ENCODE results near the gene AZGP1.
"Not testable (repeated sequence)": the region's sequence is repeated elsewhere in the genome, so short reads cannot be mapped to it uniquely, and the experiment has no call there.

AZGP1 gene

GRCh38 chr7:99975782-99976521 is at the start of gene AZGP1:
Gene AZGP1 (minus strand): TSS chr7:99976031. CDS start chr7:99976020, 11 bp downstream.
- no peak for DNase-seq (ENCODE audit: low read depth)
- no peak within 1 kb of the TSS for H3K4me3 ChIP-seq (ENCODE audit: low read depth, low read length)

GRCh38 chr7:100024020-100024619 is 48.3 kb upstream of the AZGP1 start:
- H3K4me3 ChIP-seq (ENCODE audit: low read depth, low read length): no peak overlapping the region

DNA sequence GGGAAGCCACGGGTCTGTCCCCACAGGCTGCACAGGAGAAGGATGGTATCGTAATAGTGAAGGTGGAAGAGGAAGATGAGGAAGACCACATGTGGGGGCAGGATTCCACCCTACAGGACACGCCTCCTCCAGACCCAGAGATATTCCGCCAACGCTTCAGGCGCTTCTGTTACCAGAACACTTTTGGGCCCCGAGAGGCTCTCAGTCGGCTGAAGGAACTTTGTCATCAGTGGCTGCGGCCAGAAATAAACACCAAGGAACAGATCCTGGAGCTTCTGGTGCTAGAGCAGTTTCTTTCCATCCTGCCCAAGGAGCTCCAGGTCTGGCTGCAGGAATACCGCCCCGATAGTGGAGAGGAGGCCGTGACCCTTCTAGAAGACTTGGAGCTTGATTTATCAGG is 47.7 kb upstream of the AZGP1 start:
- no peak for DNase-seq (ENCODE audit: low read depth)
- H3K4me3 ChIP-seq (ENCODE audit: low read depth, low read length): no peak overlapping the region

More at GRCh38 chr7:100024020-100024619, 48.3 kb upstream of the AZGP1 start:
- no peak for DNase-seq (ENCODE audit: low read depth)

- DNase-seq (ENCODE audit: low read depth): no peak
- H3K4me3 ChIP-seq (ENCODE audit: low read depth, low read length): no peak overlapping the region
These were observed 46.8 kb upstream of the AZGP1 start for GRCh38 chr7:100022621-100023020.

- no peak for DNase-seq (ENCODE audit: low read depth)
- no peak overlapping the region for H3K4me3 ChIP-seq (ENCODE audit: low read depth, low read length)
These were observed 45.5 kb upstream of the AZGP1 start for GRCh38 chr7:100021297-100021696.

GRCh38 chr7:100019908-100020307 is 44.1 kb upstream of the AZGP1 start:
- no peak for DNase-seq (ENCODE audit: low read depth)
- no peak overlapping the region for H3K4me3 ChIP-seq (ENCODE audit: low read depth, low read length)

GRCh38 chr7:100017875-100018274 is 42.0 kb upstream of the AZGP1 start:
- no peak overlapping the region for H3K4me3 ChIP-seq (ENCODE audit: low read depth, low read length)
- no peak for DNase-seq (ENCODE audit: low read depth)

DNA sequence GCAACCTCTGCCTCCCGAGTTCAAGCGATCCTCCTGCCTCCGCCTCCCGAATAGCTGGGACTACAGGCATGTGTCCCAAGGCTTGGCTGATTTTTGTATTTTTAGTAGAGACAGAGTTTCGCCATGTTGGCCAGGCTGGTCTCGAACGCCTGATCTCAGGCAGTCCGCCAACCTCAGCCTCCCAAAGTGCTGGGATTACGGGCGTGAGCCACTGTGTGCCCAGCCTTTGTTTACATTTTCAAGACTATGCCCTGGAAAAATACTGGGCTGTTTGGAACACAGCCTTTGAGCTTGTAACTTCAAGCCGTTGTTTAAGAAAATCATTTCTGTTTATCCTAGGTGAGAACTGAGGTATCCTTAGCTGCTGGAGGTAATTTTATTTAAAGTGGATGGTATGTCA is 41.5 kb upstream of the AZGP1 start:
- no peak for DNase-seq (ENCODE audit: low read depth)
- H3K4me3 ChIP-seq (ENCODE audit: low read depth, low read length): no peak overlapping the region

DNA sequence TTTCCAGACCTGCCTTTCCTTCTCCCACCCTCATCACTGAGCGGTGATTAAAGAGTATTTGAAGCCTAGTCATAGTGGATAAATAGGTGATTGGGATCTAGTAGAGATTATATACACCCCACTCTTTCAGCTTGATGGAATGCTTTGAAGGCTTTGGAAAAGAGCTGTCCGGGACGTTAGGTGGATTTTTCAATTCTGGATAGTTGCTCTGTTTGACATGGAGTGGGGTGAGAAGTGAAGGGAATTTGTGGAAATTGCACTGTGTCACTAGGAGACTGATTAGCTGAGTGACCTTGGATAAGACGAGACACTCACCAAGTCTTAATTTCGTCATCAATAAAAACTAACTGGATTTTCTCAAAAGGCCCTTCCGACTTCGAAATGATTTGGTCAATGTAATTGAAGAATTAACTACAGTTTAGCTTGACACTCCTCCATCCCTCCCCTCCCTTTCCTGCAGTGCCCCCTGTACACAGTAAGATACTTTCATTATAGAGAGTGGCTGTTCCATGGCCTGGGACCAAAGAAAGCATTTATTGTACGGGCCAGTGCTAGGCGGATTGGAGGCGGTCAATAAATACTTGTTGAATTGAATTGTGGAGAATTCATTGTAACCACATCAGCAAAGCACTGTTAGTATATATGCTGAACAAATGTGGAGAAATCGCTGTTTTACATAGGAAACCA is 40.5 kb upstream of the AZGP1 start:
- peak overlapping the region; percentile 99 for H3K4me3 ChIP-seq (ENCODE audit: low read depth, low read length)
- no peak for DNase-seq (ENCODE audit: low read depth)

- peak; percentile 78 for DNase-seq (ENCODE audit: low read depth)
- H3K4me3 ChIP-seq (ENCODE audit: low read depth, low read length): peak within 1 kb of the TSS; percentile 99
These were observed 39.7 kb upstream of the AZGP1 start, which contains the start of gene ZKSCAN1 for GRCh38 chr7:100015232-100016214. Gene ZKSCAN1 (plus strand): TSS chr7:100015596. CDS start chr7:100023507, 7,911 bp downstream.

GRCh38 chr7:100013328-100013676 is 37.5 kb upstream of the AZGP1 start:
- no peak for DNase-seq (ENCODE audit: low read depth)

GRCh38 chr7:100012385-100013327 is 36.8 kb upstream of the AZGP1 start:
- DNase-seq (ENCODE audit: low read depth); H3K4me3 ChIP-seq (ENCODE audit: low read depth, low read length): not testable (repeated sequence)

More at GRCh38 chr7:100013328-100013676, 37.5 kb upstream of the AZGP1 start:
- no peak overlapping the region for H3K4me3 ChIP-seq (ENCODE audit: low read depth, low read length)

- H3K4me3 ChIP-seq (ENCODE audit: low read depth, low read length): no peak overlapping the region
- DNase-seq (ENCODE audit: low read depth): no peak
These were observed 35.7 kb upstream of the AZGP1 start for GRCh38 chr7:100011516-100011915.

- H3K4me3 ChIP-seq (ENCODE audit: low read depth, low read length): no peak overlapping the region
- no peak for DNase-seq (ENCODE audit: low read depth)
These were observed 35.1 kb upstream of the AZGP1 start for GRCh38 chr7:100010901-100011300.

DNA sequence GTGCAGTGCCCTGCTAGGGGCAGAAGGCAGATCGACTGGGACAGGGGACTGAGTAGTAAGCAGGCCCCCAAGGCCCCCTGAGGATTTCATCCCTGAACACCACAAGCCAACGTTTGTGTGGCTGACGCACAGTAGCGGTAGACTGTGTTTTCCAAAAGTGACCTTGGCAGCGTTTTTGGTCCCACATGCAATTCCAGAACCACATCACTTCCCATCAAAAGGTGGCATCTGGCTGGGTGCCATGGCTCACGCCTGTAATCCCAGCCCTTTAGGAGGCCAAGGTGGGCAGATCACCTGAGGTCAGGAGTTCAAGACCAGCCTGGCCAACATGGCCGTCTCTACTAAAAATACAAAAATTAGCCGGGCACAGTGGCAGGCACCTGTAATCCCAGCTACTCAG is 34.1 kb upstream of the AZGP1 start:
- not testable (repeated sequence) for H3K4me3 ChIP-seq (ENCODE audit: low read depth, low read length); DNase-seq (ENCODE audit: low read depth)

DNA sequence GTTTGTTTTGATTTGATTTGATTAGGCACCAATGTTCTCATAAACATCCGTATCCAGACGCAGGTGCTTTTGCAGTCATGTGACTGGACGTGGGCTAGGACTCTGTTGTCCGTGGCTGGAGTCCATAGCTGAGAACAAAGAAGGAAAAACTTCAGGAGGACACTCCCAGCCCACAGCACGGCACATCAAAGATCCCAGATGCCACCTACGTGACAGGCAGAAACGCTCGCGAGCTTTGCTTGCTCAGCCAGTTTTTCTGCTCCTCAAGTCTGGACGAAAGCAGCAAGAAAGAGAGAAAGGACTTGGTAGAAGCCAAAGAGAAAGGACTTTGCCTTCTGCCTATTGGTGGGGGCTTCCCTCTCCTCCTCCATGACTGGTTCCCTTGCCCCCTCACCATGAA is 32.7 kb upstream of the AZGP1 start:
- DNase-seq (ENCODE audit: low read depth): no peak
- no peak overlapping the region for H3K4me3 ChIP-seq (ENCODE audit: low read depth, low read length)

DNA sequence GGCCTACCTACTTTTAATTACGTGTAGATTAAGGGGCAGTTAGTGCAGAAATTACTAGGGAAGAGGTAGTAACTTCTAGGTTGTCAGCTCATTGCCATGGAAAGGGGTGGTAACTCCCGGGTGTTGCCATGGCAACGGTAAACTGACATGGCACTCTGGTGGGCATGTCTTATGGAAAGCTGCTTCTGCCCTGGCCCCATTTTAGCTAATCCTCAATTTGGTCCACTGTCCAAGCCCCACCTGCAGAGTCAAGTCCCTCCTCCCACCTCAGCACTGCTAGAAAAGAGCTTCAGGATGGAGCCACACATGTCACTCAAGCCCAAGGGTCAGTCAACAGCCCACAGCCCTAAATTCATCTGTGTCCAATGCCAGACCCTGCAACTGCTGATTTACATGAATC is 32.1 kb upstream of the AZGP1 start:
- no peak overlapping the region for H3K4me3 ChIP-seq (ENCODE audit: low read depth, low read length)
- no peak for DNase-seq (ENCODE audit: low read depth)

All from skeletal muscle cell (primary cell).